ENCODE data around the gene ZWILCH.

Gene ZWILCH

DNA sequence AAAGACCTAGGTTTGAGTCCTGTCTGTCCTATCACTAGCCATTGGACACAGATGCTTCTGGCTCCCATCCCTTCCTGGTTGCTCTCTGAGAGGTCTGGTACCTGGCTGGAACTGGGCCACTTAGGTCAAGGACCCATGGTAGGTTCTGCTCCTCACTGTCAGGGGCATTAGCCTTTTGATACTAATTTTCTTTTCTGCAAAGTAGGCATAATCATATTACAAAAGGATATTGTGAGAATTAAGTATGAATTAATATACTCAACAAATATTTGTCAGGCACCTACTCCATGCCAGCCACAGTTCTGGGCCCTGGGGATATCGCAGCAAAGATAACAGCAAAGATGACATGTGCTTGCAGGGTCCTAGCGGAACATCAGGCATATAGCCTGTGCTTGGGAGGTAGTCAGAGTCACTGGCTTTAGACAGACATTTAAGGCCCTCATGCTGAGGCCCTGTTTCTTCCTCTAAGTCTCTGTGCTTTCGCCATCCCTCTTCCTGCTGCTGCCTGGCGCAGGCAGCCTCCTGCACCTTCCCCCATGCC is 86.3 kb downstream of the ZWILCH start:
- Histone ChIP-seq H3K27me3 (no peaks in the 10 kb centered on the region), H3K9me3 (no peaks in the 10 kb centered on the region), H3K4me3 (ENCODE audit: low read depth in 1 of 2, low read length in 1 of 2) (no peak overlapping the region), H3K27ac (no peak overlapping the region), H3K36me3 (no peaks in the 10 kb centered on the region), H3K4me1 (ENCODE audit: control insufficient read depth in 1 of 2, insufficient read depth in 1 of 2, low read depth in 1 of 2, low read length in 1 of 2) (peaks cover 8 to 10% of the 10 kb centered on the region in 2 experiments)
- TF ChIP-seq, protein P1, sequence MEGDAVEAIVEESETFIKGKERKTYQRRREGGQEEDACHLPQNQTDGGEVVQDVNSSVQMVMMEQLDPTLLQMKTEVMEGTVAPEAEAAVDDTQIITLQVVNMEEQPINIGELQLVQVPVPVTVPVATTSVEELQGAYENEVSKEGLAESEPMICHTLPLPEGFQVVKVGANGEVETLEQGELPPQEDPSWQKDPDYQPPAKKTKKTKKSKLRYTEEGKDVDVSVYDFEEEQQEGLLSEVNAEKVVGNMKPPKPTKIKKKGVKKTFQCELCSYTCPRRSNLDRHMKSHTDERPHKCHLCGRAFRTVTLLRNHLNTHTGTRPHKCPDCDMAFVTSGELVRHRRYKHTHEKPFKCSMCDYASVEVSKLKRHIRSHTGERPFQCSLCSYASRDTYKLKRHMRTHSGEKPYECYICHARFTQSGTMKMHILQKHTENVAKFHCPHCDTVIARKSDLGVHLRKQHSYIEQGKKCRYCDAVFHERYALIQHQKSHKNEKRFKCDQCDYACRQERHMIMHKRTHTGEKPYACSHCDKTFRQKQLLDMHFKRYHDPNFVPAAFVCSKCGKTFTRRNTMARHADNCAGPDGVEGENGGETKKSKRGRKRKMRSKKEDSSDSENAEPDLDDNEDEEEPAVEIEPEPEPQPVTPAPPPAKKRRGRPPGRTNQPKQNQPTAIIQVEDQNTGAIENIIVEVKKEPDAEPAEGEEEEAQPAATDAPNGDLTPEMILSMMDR (IDR thresholded peaks at IDR 0.05) = no peak

DNA sequence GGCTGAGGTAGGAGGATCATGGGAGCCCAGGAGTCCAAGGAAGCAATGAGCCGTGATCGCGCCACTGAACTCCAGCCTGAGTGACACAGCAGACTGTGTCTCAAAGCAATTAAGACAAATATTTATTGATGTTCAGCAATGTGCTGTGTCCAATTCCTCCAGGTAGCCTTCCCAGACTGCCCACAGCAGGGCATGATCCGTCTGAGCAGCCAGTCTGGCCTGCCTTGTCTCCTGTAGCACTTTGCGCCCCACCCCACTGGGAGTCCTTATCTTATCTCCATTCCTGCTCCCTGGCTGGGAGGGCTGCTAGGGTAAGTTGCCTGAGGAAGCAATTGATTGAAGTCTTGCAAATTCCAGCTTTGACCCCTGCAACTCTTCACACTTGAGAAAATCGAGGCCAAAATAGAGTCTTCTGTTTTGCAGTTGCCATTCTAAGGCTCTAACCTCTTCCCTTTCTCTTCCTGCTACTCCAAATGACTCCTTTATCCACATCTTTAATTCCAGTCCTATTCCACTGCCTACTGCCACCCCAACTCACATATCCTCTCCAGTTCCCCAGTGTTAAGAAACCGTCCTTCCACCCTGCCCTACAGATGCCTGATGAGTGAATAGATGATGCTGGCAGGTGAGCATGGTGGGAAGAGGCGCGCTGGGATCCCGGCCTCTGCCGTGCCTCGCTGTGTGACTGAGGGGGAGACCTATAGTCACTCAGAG is 87.5 kb downstream of the ZWILCH start:
- Histone ChIP-seq H3K27me3 (no peaks in the 10 kb centered on the region), H3K9me3 (no peaks in the 10 kb centered on the region), H3K4me3 (ENCODE audit: low read depth in 1 of 2, low read length in 1 of 2) (no peak overlapping the region), H3K36me3 (no peaks in the 10 kb centered on the region), H3K27ac (no peak overlapping the region), H3K4me1 (ENCODE audit: control insufficient read depth in 1 of 2, insufficient read depth in 1 of 2, low read depth in 1 of 2, low read length in 1 of 2) (peaks cover 8 to 10% of the 10 kb centered on the region in 2 experiments)
- TF ChIP-seq, protein P1 (IDR thresholded peaks at IDR 0.05) = no peak

DNA sequence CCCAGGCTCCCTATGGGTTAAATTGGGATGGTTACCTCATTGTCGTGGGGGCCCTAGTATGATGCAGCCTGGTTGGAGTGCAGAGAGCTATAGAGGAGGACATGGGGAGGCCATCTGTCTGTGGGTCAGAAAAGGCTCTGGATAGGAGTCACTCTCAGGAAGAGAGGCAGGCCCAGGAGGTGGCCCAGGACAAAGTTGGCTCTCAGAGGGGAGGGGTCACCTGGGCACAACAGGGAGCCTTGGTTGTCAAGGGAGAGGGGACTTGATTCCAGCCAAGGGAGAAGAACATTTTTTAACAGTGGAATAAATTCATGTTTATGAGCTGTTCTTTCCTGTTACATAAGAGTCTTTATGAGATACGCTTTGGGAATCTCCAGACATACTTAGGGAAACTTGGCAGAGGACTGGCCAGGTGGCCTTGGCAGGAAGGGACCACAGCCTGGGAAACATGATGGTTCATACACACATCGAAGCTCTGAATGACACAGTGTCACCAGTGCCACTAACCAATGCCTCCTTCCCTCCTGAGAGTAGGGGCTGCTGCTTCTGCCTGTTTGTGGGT is 88.2 kb downstream of the ZWILCH start:
- H3K36me3 ChIP-seq = no peaks in the 10 kb centered on the region
- no peak overlapping the region for H3K27ac ChIP-seq
- TF ChIP-seq, protein P1 (IDR thresholded peaks at IDR 0.05) = no peak
- peaks cover 8 to 10% of the 10 kb centered on the region in 2 experiments for H3K4me1 ChIP-seq (ENCODE audit: control insufficient read depth in 1 of 2, insufficient read depth in 1 of 2, low read depth in 1 of 2, low read length in 1 of 2)
- no peak overlapping the region for H3K4me3 ChIP-seq (ENCODE audit: low read depth in 1 of 2, low read length in 1 of 2)
- no peaks in the 10 kb centered on the region for H3K9me3 ChIP-seq
- H3K27me3 ChIP-seq = no peaks in the 10 kb centered on the region

DNA sequence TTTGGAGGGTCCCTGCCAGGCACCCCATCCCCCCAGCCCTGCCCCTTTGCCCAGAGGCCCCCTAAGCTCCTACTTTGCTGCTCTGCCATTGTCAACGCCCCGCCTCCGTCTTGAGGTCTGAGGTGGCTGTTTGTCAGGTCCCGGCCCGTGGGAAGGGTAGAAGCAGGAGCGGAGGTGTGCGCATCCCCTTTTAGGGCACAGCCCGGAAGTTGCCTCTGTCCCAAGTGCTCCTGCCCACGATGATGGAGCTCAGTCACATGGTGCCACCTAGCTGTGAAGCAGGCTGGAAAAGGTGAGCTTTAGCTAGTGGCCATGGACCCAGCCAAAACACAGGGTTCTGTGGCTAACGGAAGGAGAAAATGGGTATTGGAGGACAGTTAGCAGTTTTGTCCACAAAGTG is 89.2 kb downstream of the ZWILCH start:
- H3K4me3 ChIP-seq (ENCODE audit: low read depth in 1 of 2, low read length in 1 of 2) = no peak overlapping the region

DNA sequence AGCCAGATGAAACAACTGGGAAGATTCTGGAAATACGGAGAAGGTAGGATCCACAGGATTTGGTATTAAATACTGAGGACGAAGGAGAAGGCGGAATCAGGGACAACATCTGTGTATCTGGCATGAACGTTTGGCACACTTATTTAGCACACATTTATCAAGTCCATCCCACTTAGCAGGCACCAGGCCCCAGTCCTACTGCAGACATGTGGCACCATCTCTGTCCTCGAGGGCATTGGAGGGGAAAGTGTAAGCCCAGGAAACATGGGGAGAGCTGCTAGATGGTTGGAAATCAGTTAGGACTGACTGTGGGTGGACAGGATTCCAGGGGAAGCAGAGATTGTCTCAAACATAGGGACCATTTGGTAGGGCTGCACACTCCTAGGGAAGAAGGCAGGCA is 89.7 kb downstream of the ZWILCH start:
- no peaks in the 10 kb centered on the region for H3K27me3 ChIP-seq
- H3K9me3 ChIP-seq = no peaks in the 10 kb centered on the region
- no peaks in the 10 kb centered on the region for H3K36me3 ChIP-seq
- H3K4me1 ChIP-seq (ENCODE audit: control insufficient read depth in 1 of 2, insufficient read depth in 1 of 2, low read depth in 1 of 2, low read length in 1 of 2) = peaks cover 8 to 10% of the 10 kb centered on the region in 2 experiments
- TF ChIP-seq, protein P1 (IDR thresholded peaks at IDR 0.05) = no peak
- no peak overlapping the region for H3K27ac ChIP-seq
- no peak overlapping the region for H3K4me3 ChIP-seq (ENCODE audit: low read depth in 1 of 2, low read length in 1 of 2)

More for the DNA sequence above, 89.2 kb downstream of the ZWILCH start:
- Histone ChIP-seq H3K27me3 (no peaks in the 10 kb centered on the region), H3K9me3 (no peaks in the 10 kb centered on the region), H3K4me1 (ENCODE audit: control insufficient read depth in 1 of 2, insufficient read depth in 1 of 2, low read depth in 1 of 2, low read length in 1 of 2) (peaks cover 8 to 10% of the 10 kb centered on the region in 2 experiments), H3K36me3 (no peaks in the 10 kb centered on the region), H3K27ac (no peak overlapping the region)
- TF ChIP-seq, protein P1 (IDR thresholded peaks at IDR 0.05) = no peak
